H9 (cell line): ENCODE data around the gene IFT122. TPM values are rescaled to one million over a fixed set of nuclear protein-coding genes. Genes with fewer than 3 reads are reported as not detected.
"Not testable (repeated sequence)": the region's sequence is repeated elsewhere in the genome, so short reads cannot be mapped to it uniquely, and the experiment has no call there.

Experiments
- DNase-seq: peaks from one replicate; pipeline ENCODE4 v3.0.0-alpha.2; 2017
- H2AFZ ChIP-seq: one replicate; pipeline ENCODE4 v1.6.1; 2013; ENCODE audit warnings: mild to moderate bottlenecking, low read length, control low read depth, moderate library complexity
- H2AK5ac ChIP-seq: 2 replicates; pipeline ENCODE4 v1.6.1; 2013; ENCODE audit warnings: low read length, control low read depth, mixed read lengths; ENCODE audit not compliant: insufficient read length
- H2BK120ac ChIP-seq: one replicate; pipeline ENCODE4 v1.6.1; 2013; ENCODE audit warnings: low read depth, mild to moderate bottlenecking, low read length, control low read depth, inconsistent platforms; ENCODE audit not compliant: poor library complexity, severe bottlenecking
- H2BK12ac ChIP-seq: 2 replicates; pipeline ENCODE4 v1.6.1; 2013; ENCODE audit warnings: low read length, control low read depth, mixed read lengths, low read depth; ENCODE audit not compliant: insufficient read length
- H2BK15ac ChIP-seq: 2 replicates; pipeline ENCODE4 v1.6.1; 2013; ENCODE audit warnings: low read depth, low read length, control low read depth
- H2BK20ac ChIP-seq: one replicate; pipeline ENCODE4 v1.6.1; 2013; ENCODE audit warnings: low read depth, mild to moderate bottlenecking, low read length, control low read depth, inconsistent platforms; ENCODE audit not compliant: poor library complexity, severe bottlenecking
- H2BK5ac ChIP-seq: 2 replicates; pipeline ENCODE4 v1.6.1; 2013; ENCODE audit warnings: low read length, control low read depth, mixed read lengths; ENCODE audit not compliant: insufficient read length
- H3K14ac ChIP-seq: 2 replicates; pipeline ENCODE4 v1.6.1; 2013; ENCODE audit warnings: low read length, control low read depth; ENCODE audit not compliant: insufficient read depth
- H3K18ac ChIP-seq: 2 replicates; pipeline ENCODE4 v1.6.1; 2013; ENCODE audit warnings: low read depth, mild to moderate bottlenecking, mixed read lengths, low read length, control low read depth; ENCODE audit not compliant: insufficient read length
- H3K23ac ChIP-seq: 2 replicates; pipeline ENCODE4 v1.6.1; 2013; ENCODE audit warnings: low read length, control low read depth, mixed read lengths, low read depth; ENCODE audit not compliant: insufficient read length
- H3K23me2 ChIP-seq: 2 replicates; pipeline ENCODE4 v1.6.1; 2013; ENCODE audit warnings: low read depth, mild to moderate bottlenecking, mixed read lengths, low read length, control low read depth; ENCODE audit not compliant: insufficient read length, poor library complexity, severe bottlenecking
- H3K27ac ChIP-seq: 2 replicates; pipeline ENCODE4 v1.5.1; 2013; ENCODE audit warnings: low read length, control low read depth, mixed read lengths, low read depth; ENCODE audit not compliant: insufficient read length
- H3K27me3 ChIP-seq: 2 replicates; pipeline ENCODE4 v1.6.1; 2013; ENCODE audit warnings: low read length, control low read depth, inconsistent platforms; ENCODE audit not compliant: insufficient read depth
- H3K4ac ChIP-seq: 2 replicates; pipeline ENCODE4 v1.6.1; 2013; ENCODE audit warnings: low read depth, mild to moderate bottlenecking, control low read depth, inconsistent platforms, low read length, moderate library complexity
- H3K4me1 ChIP-seq: 2 replicates; pipeline ENCODE4 v1.6.1; 2013; ENCODE audit warnings: low read length, control low read depth, inconsistent platforms; ENCODE audit not compliant: insufficient read depth
- H3K4me2 ChIP-seq: 2 replicates; pipeline ENCODE4 v1.6.1; 2013; ENCODE audit warnings: low read length, control low read depth, mixed read lengths; ENCODE audit not compliant: insufficient read length, insufficient read depth
- H3K56ac ChIP-seq: 2 replicates; pipeline ENCODE4 v1.6.1; 2013; ENCODE audit warnings: low read depth, mild to moderate bottlenecking, mixed read lengths, low read length, control low read depth; ENCODE audit not compliant: insufficient read length
- H3K79me1 ChIP-seq: 2 replicates; pipeline ENCODE4 v1.6.1; 2013; ENCODE audit warnings: low read depth, mild to moderate bottlenecking, moderate library complexity, low read length, control low read depth, inconsistent platforms; ENCODE audit not compliant: insufficient read depth, poor library complexity, severe bottlenecking
- H3K79me2 ChIP-seq: 2 replicates; pipeline ENCODE4 v1.6.1; 2013; ENCODE audit warnings: low read length, control low read depth, inconsistent platforms; ENCODE audit not compliant: insufficient read depth
- H3K9ac ChIP-seq: 2 replicates; pipeline ENCODE4 v1.6.1; 2013; ENCODE audit warnings: low read length, control low read depth, mixed read lengths; ENCODE audit not compliant: insufficient read length; ENCODE audit errors: extremely low read depth
- H3K9me3 ChIP-seq: one replicate; pipeline ENCODE4 v1.6.1; 2013; ENCODE audit warnings: low read depth, low read length, inconsistent platforms; ENCODE audit not compliant: control insufficient read depth
- H3T11ph ChIP-seq: one replicate; pipeline ENCODE4 v1.6.1; 2013; ENCODE audit warnings: mild to moderate bottlenecking, low read length, control low read depth, inconsistent platforms
- H4K20me1 ChIP-seq: one replicate; pipeline ENCODE4 v1.6.1; 2013; ENCODE audit not compliant: control insufficient read depth, insufficient read length, insufficient read depth
- H4K5ac ChIP-seq: 2 replicates; pipeline ENCODE4 v1.6.1; 2013; ENCODE audit warnings: low read depth, mild to moderate bottlenecking, mixed read lengths, low read length, control low read depth; ENCODE audit not compliant: insufficient read length
- H4K8ac ChIP-seq: replicated peaks from 2 replicates; pipeline ENCODE4 v1.6.1; 2013; ENCODE audit warnings: low read length, control low read depth, mixed read lengths, low read depth; ENCODE audit not compliant: insufficient read length
- H4K91ac ChIP-seq: 2 replicates; pipeline ENCODE4 v1.6.1; 2013; ENCODE audit warnings: low read depth, mild to moderate bottlenecking, moderate library complexity, mixed read lengths, low read length, control low read depth; ENCODE audit not compliant: insufficient read length
- H3K27ac Mint-ChIP-seq, 3 experiments: 2 replicates in 2 of 3; 3 replicates in 1 of 3; pipeline ENCODE4 v1.8.0; 2020 to 2021; ENCODE audit warnings: mixed read lengths in 3 of 3, mild to moderate bottlenecking in 1 of 3, moderate library complexity in 1 of 3
- H3K27me3 Mint-ChIP-seq: 2 replicates; pipeline ENCODE4 v1.8.0; 2021; ENCODE audit warnings: low read depth, mild to moderate bottlenecking, moderate library complexity, mixed read lengths
- H3K36me3 Mint-ChIP-seq, 3 experiments: 2 replicates in 2 of 3; 3 replicates in 1 of 3; pipeline ENCODE4 v1.8.0; 2020 to 2021; ENCODE audit warnings: low read depth in 3 of 3, mixed read lengths in 3 of 3; ENCODE audit not compliant: insufficient read depth in 1 of 3
- H3K4me1 Mint-ChIP-seq, 2 experiments: 2 replicates each; pipeline ENCODE4 v1.8.0; 2020; ENCODE audit warnings: mixed read lengths in 2 of 2
- H3K4me3 Mint-ChIP-seq, 2 experiments: 2 replicates in 1 of 2; 3 replicates in 1 of 2; pipeline ENCODE4 v1.8.0; 2020 to 2021; ENCODE audit warnings: mild to moderate bottlenecking in 2 of 2, mixed read lengths in 2 of 2, moderate library complexity in 1 of 2
- H3K9me3 Mint-ChIP-seq, 2 experiments: 2 replicates in 1 of 2; 3 replicates in 1 of 2; pipeline ENCODE4 v1.8.0; 2020; ENCODE audit warnings: mild to moderate bottlenecking in 2 of 2, mixed read lengths in 2 of 2, moderate library complexity in 1 of 2
- WGBS: extraction: QIAGEN DNeasy Blood & Tissue Kit; methylation state at CpG from one replicate; pipeline ENCODE4 v1.1.7; 2013; ENCODE audit warnings: missing lambda C conversion rate, low lambda C conversion rate, mixed read lengths; ENCODE audit not compliant: insufficient read length; ENCODE audit errors: extremely low coverage; 5-methylcytosine and 5-hydroxymethylcytosine counted together
- total RNA-seq: library from RNA; stranded (reverse); gene quantifications from 2 replicates; pipeline ENCODE4 v1.2.1, GENCODE V29; 2021

Gene IFT122
- total RNA-seq, 1 experiment from 2014 or later, result 19.3 TPM

DNA sequence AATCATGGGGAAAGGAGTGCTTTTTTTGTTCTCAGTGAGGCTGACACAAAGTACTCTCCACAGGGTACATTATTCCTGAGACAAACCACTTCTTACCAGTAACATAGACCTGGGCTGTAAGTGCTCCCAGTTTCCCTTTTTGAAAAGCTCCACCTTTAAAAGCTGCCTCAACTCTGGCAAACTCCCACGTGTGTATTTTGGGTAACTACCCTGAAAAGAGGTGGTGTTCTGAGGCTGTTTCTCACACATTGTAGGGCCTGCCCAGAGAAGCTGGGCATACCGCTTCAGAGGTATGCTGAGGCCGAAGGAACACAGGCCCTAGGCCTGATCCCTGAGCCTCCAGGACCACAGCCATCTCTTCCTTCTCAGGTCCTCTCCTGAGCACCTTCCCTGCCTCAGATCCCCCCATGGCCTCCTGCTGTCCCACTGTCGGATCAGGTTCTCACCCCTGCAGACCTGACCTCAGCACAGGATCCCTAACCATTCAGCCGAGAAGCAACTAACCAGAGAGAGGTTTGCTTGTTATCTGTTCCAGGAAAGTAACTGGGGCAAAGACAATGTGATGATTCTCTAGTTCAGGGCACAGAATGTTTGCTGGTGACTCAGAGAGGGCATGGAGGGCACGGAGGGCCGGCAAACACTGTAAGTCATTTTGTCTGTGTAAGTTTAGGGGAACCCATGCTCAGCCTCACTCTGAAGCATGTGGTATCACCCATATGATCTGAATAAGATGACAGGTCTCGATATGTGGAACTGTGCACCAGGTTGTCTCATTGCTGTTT is 47.7 kb upstream of the IFT122 start:
- H3K27me3 Mint-ChIP-seq, H3K4me2 ChIP-seq, H2AK5ac ChIP-seq, DNase-seq, H3T11ph ChIP-seq, H4K8ac ChIP-seq, H2BK20ac ChIP-seq, H3K27me3 ChIP-seq, H3K18ac ChIP-seq, H3K4me1 ChIP-seq, H3K27ac Mint-ChIP-seq, H3K23me2 ChIP-seq, H2BK120ac ChIP-seq, H3K4ac ChIP-seq, H2AFZ ChIP-seq, H3K9me3 Mint-ChIP-seq, H2BK5ac ChIP-seq, H2BK15ac ChIP-seq, H4K5ac ChIP-seq, H2BK12ac ChIP-seq, H3K23ac ChIP-seq, H3K79me2 ChIP-seq, H3K9ac ChIP-seq, H4K20me1 ChIP-seq, H3K4me3 Mint-ChIP-seq, H3K14ac ChIP-seq, H3K27ac ChIP-seq, H4K91ac ChIP-seq, H3K79me1 ChIP-seq, H3K56ac ChIP-seq, H3K9me3 ChIP-seq: not testable (repeated sequence)
- no CpG with 5 or more reads among the region's 8 CpGs for WGBS
- Mint-ChIP-seq H3K4me1 (peaks cover 6 to 23% of the 10 kb centered on the region in 2 experiments), H3K36me3 (peaks cover 37 to 78% (median 69%) of the 10 kb centered on the region in 3 experiments; a peak in 6 of 7 replicates)
